NCI-H2171 treated with DMSO at 0.1 percent for 48 hours (cell line): ENCODE data around the gene OTP.

Source experiments
- DNase-seq: peaks from one replicate; lab custom pipeline; 2025; lab: John Stamatoyannopoulos, UW

OTP gene

GRCh38 chr5:77637998-77638762, at the start of gene OTP:
OTP (minus strand) TSS chr5:77638713; CDS start chr5:77638549, 164 bp downstream.
- DNase-seq: no peak

GRCh38 chr5:77683171-77683732, 44.7 kb upstream of the OTP start:
- no peak for DNase-seq

DNA sequence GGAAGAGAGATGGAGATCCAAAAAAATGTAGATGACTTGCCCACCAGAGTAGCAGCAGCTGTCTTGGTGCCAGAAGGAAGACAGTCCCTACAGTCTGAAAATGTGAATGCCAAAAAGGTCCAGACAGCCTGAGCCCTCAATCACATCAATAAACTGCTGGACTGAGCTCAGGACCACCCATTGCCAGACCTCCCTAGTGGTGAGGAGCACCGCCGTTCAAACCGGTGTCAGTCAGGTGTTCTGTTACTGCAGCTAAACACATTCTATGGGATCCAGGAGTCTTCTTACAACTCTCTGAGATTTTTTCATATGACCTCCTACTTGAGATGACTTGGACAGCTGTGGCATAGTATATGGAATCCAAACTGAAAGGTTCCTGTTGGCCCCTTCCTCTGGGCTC, 32.0 kb upstream of the OTP start:
- DNase-seq: no peak

DNA sequence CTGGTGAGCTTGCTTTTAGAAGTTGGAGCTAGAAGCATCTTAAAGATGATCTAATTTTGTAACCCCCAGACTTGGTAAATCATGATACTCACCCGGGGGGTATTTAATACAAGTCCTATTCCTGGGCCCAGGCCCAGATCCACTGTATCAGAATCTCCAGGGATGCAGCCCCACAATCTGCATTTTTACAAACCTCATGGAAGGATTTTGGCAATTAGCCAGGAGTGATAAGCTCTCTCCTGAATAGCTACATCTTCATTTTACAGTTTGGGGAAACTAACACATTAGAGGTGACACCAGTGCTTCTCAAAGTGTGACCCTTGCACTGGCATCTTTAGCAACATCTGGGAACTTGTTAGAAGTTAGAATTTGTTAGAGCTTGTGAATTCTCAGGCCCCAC, 31.2 kb upstream of the OTP start:
- no peak for DNase-seq

DNA sequence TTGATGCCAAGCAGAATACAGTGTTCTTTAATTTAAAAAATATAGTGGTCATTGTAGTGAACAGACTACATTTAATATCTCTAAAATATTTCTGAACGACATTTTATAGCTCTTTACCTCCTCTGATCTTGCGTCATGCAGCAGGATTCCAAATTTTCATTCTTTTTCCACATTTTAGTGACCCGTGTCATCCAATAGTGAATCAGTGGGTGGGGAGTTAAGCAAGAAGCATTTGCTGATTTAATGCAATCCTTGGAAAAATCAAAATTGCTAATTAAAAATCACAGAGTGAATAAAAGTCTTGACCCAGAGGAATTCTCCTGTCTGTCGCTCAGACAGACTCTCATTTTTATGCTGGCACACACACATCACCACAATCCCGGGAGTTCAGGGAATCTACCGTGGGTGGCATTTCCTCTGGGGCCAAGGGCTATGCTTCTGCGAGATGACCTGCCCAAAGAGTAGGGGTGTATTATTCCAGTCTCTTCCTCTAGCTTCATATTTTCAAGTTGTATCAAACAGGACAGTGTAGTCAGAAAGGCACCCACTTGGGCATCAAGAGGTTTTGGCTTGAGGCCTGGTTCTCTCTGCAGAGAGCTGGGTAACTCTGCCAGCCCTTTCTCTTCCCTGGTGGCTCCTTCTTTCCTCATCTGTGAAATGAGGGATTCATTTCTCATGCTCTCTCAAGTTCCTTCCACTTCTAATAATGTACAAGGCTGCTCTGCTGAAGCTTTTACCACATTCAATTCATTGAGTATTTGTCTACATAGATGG, 24.8 kb upstream of the OTP start:
- DNase-seq: no peak

- no peak for DNase-seq
These were observed 24.1 kb upstream of the OTP start for GRCh38 chr5:77662635-77663034.

DNA sequence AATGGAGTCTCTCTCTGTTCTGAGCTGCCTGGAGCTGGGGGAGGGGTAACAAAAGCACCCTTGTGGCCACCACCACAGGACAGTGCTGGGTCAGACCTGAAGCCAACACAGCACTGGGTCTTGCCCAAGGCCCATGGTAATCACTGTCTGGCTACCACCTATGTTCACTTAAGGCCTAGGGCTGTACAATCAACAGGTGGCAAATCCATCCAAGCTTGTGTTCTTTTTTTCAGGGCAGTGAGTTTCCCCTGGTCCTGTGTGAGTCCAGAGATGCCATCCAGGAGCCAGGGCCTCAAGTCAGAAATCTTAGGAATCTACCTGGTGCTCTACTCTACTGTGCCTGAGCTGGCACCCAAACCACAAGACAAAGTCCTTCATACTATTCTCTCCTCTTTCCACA, 20.1 kb upstream of the OTP start:
- no peak for DNase-seq

DNA sequence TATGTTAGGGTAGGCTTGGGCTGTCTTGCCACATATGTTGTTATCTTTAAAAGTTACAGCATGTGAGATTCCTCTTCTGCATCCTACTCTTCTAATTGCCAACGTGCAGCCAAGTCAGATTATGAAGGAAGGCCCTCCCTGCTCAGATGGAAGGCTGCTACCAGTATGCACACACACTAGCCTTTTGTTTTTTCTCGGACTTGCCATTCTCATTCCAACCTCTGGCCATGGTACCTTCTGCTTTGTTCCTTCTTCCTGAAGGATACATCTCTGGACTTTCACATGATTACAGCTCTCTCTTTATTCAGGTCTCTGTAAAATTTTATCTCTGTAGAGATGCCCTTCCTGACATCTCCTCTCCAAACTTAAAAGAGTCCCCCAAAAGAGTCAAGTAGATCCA, 12.8 kb upstream of the OTP start:
- no peak for DNase-seq

- no peak for DNase-seq
These were observed 12.2 kb upstream of the OTP start for GRCh38 chr5:77650686-77651085.

GRCh38 chr5:77649776-77650175, 11.3 kb upstream of the OTP start:
- DNase-seq: no peak

GRCh38 chr5:77645995-77646639, 7.6 kb upstream of the OTP start:
- no peak for DNase-seq

- no peak for DNase-seq
These were observed 6.9 kb upstream of the OTP start for GRCh38 chr5:77645158-77645994.

DNA sequence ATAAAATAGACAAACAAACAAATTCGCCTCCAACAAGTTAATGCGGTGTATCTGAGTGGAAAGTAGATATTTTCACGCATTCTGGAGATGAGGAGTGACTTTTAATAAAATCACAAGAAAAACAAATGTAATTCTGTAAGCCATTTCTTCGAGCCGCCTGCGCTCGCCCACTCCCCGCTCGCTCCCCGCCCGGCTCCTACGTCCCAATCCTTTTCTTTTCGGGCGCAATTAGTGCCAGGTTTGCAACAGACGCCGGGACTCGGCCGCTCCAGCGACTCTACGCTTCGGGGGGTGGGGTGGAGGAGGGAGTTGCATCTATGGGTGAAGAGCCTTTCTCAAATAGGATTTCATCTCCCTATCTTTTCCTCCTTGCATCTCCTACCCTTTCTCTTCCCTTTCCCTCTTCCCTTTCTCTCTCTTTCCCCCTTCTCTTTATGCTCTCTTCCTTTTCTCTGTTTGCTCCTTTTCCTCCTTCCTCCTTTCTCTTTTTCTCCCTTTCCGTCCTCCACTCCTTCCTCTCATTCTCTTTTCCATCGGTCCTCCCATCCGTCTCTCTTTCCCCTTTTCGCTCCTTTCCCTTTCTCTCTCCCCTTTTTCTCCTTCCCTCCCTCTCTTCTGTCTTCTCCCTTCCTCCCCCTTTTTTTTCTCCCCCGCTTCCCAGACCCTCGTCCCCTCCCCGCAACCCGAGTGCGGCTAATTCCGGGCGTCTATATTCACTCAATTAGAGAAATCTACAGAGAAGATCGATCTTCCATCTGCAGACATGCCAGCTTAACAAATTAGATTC, 6.1 kb upstream of the OTP start:
- DNase-seq: peak; percentile 12

- DNase-seq: no peak
These were observed 5.3 kb upstream of the OTP start for GRCh38 chr5:77643654-77644370.

GRCh38 chr5:77642738-77643653, 4.5 kb upstream of the OTP start:
- DNase-seq: no peak

GRCh38 chr5:77641963-77642737, 3.6 kb upstream of the OTP start:
- no peak for DNase-seq

DNA sequence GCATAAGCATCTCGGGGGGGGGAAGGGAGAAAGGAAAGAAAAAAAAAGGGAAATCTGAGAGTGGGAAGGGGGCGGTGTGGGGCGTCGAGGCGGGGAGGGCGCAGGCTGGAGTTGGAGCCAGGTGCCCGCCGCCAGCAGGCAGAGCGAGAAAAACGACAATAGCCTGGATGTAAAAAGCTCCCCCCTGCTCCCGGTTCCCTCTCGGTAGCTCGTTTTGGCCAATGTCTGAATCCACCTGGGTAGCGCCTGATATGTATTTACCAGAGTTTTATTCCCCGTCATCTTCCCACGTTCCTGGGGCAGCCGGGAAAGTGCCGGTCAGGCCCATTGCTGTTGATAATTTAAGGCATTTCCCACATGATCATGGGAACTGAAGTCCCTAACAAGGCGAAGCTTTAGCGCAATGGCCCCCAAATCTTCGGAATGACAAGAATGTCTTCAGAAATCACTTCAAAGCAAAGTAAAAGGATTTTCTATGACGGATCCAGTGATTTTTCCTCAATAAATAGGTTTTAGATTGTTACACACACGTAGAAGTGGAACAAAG, 3.0 kb upstream of the OTP start:
- DNase-seq: no peak
